ENCODE results near the gene ATP8B4. TPM values are rescaled to one million over a fixed set of nuclear protein-coding genes. Genes with fewer than 3 reads are reported as not detected.

The ATP8B4 gene
- total and polyA plus RNA-seq, 5 donors from 2014 or later = 2.8 TPM; not detected in 4

GRCh38 chr15:50024281-50024680 is 94.8 kb downstream of the ATP8B4 start:
- no peaks in the 10 kb centered on the region for H3K4me1 ChIP-seq (ENCODE audit: control insufficient read depth, insufficient read depth, low read length, poor library complexity, severe bottlenecking)
- H3K36me3 Mint-ChIP-seq = no peaks in the 10 kb centered on the region
- ATAC-seq (ENCODE audit: low read depth in 2 of 2) = no peak

GRCh38 chr15:50018491-50018890 is 100.5 kb downstream of the ATP8B4 start:
- Mint-ChIP-seq H3K27me3 (peaks cover 10% of the 10 kb centered on the region), H3K4me1 (no peaks in the 10 kb centered on the region), H3K9me3 (peaks cover 0 to 4% (median 0%) of the 10 kb centered on the region in 7 donors), H3K36me3 (no peaks in the 10 kb centered on the region), H3K27ac (no peak overlapping the region), H3K4me3 (no peak overlapping the region)
- Histone ChIP-seq H3K4me1 (ENCODE audit: control insufficient read depth, insufficient read depth, low read length, poor library complexity, severe bottlenecking) (no peaks in the 10 kb centered on the region), H3K9me3 (ENCODE audit: control insufficient read depth in 2 of 2, low read length in 2 of 2) (no peaks in the 10 kb centered on the region), H3K27me3 (ENCODE audit: control insufficient read depth, insufficient read depth, low read length) (peaks cover 3% of the 10 kb centered on the region), H3K36me3 (ENCODE audit: control insufficient read depth, insufficient read depth, low read length) (no peaks in the 10 kb centered on the region), H3K4me3 (ENCODE audit: low read depth, low read length) (no peak overlapping the region), H3K27ac (ENCODE audit: insufficient read depth, low read length, poor library complexity, severe bottlenecking) (no peak overlapping the region)
- ATAC-seq (ENCODE audit: low read depth in 2 of 2) (no peak), DNase-seq (no peak)

More at GRCh38 chr15:50024281-50024680, 94.8 kb downstream of the ATP8B4 start:
- H3K27me3 Mint-ChIP-seq = peaks cover 4% of the 10 kb centered on the region
- H3K4me3 Mint-ChIP-seq = no peak overlapping the region
- Histone ChIP-seq H3K36me3 (ENCODE audit: control insufficient read depth, insufficient read depth, low read length) (no peaks in the 10 kb centered on the region), H3K27ac (ENCODE audit: insufficient read depth, low read length, poor library complexity, severe bottlenecking) (no peak overlapping the region), H3K4me3 (ENCODE audit: low read depth, low read length) (no peak overlapping the region), H3K27me3 (ENCODE audit: control insufficient read depth, insufficient read depth, low read length) (peaks cover 3% of the 10 kb centered on the region), H3K9me3 (ENCODE audit: control insufficient read depth in 2 of 2, low read length in 2 of 2) (no peaks in the 10 kb centered on the region)
- peaks cover 0 to 1% (median 0%) of the 10 kb centered on the region in 7 donors for H3K9me3 Mint-ChIP-seq
- H3K27ac Mint-ChIP-seq = no peak overlapping the region
- H3K4me1 Mint-ChIP-seq = no peaks in the 10 kb centered on the region
- DNase-seq = no peak

- DNase-seq (no peak), ATAC-seq (ENCODE audit: low read depth in 2 of 2) (no peak)
- Mint-ChIP-seq H3K4me3 (no peak overlapping the region), H3K4me1 (no peaks in the 10 kb centered on the region), H3K36me3 (no peaks in the 10 kb centered on the region), H3K27ac (no peak overlapping the region), H3K27me3 (peaks cover 10% of the 10 kb centered on the region), H3K9me3 (peaks cover 0 to 4% (median 0%) of the 10 kb centered on the region in 7 donors)
- peaks cover 3% of the 10 kb centered on the region for H3K27me3 ChIP-seq (ENCODE audit: control insufficient read depth, insufficient read depth, low read length)
- no peak overlapping the region for H3K27ac ChIP-seq (ENCODE audit: insufficient read depth, low read length, poor library complexity, severe bottlenecking)
- H3K9me3 ChIP-seq (ENCODE audit: control insufficient read depth in 2 of 2, low read length in 2 of 2) = no peaks in the 10 kb centered on the region
- no peaks in the 10 kb centered on the region for H3K4me1 ChIP-seq (ENCODE audit: control insufficient read depth, insufficient read depth, low read length, poor library complexity, severe bottlenecking)
- H3K4me3 ChIP-seq (ENCODE audit: low read depth, low read length) = no peak overlapping the region
- no peaks in the 10 kb centered on the region for H3K36me3 ChIP-seq (ENCODE audit: control insufficient read depth, insufficient read depth, low read length)
Measured at GRCh38 chr15:50017522-50017921, 101.5 kb downstream of the ATP8B4 start.

- ATAC-seq (ENCODE audit: low read depth in 2 of 2) (no peak), DNase-seq (no peak)
- Mint-ChIP-seq H3K36me3 (no peaks in the 10 kb centered on the region), H3K27ac (no peak overlapping the region), H3K27me3 (peaks cover 10% of the 10 kb centered on the region), H3K9me3 (peaks cover 0 to 4% (median 0%) of the 10 kb centered on the region in 7 donors), H3K4me1 (no peaks in the 10 kb centered on the region), H3K4me3 (no peak overlapping the region)
- Histone ChIP-seq H3K27me3 (ENCODE audit: control insufficient read depth, insufficient read depth, low read length) (peaks cover 3% of the 10 kb centered on the region), H3K36me3 (ENCODE audit: control insufficient read depth, insufficient read depth, low read length) (no peaks in the 10 kb centered on the region), H3K4me1 (ENCODE audit: control insufficient read depth, insufficient read depth, low read length, poor library complexity, severe bottlenecking) (no peaks in the 10 kb centered on the region), H3K4me3 (ENCODE audit: low read depth, low read length) (no peak overlapping the region), H3K27ac (ENCODE audit: insufficient read depth, low read length, poor library complexity, severe bottlenecking) (no peak overlapping the region), H3K9me3 (ENCODE audit: control insufficient read depth in 2 of 2, low read length in 2 of 2) (no peaks in the 10 kb centered on the region)
Measured at GRCh38 chr15:50016951-50017350, 102.1 kb downstream of the ATP8B4 start.

- Histone ChIP-seq H3K36me3 (ENCODE audit: control insufficient read depth, insufficient read depth, low read length) (no peaks in the 10 kb centered on the region), H3K4me3 (ENCODE audit: low read depth, low read length) (no peak overlapping the region), H3K27ac (ENCODE audit: insufficient read depth, low read length, poor library complexity, severe bottlenecking) (no peak overlapping the region), H3K9me3 (ENCODE audit: control insufficient read depth in 2 of 2, low read length in 2 of 2) (no peaks in the 10 kb centered on the region), H3K27me3 (ENCODE audit: control insufficient read depth, insufficient read depth, low read length) (peaks cover 4% of the 10 kb centered on the region), H3K4me1 (ENCODE audit: control insufficient read depth, insufficient read depth, low read length, poor library complexity, severe bottlenecking) (no peaks in the 10 kb centered on the region)
- Mint-ChIP-seq H3K9me3 (peaks cover 0 to 4% (median 0%) of the 10 kb centered on the region in 7 donors), H3K27me3 (peaks cover 21% of the 10 kb centered on the region), H3K27ac (no peak overlapping the region), H3K36me3 (no peaks in the 10 kb centered on the region), H3K4me1 (no peaks in the 10 kb centered on the region), H3K4me3 (no peak overlapping the region)
- ATAC-seq (ENCODE audit: low read depth in 2 of 2) = no peak
- no peak for DNase-seq
Measured at GRCh38 chr15:50012790-50013189, 106.2 kb downstream of the ATP8B4 start.

- H3K9me3 ChIP-seq (ENCODE audit: control insufficient read depth in 2 of 2, low read length in 2 of 2) = no peaks in the 10 kb centered on the region
- no peaks in the 10 kb centered on the region for H3K36me3 ChIP-seq (ENCODE audit: control insufficient read depth, insufficient read depth, low read length)
- no peak overlapping the region for H3K27ac Mint-ChIP-seq
- H3K4me3 ChIP-seq (ENCODE audit: low read depth, low read length) = no peak overlapping the region
- no peaks in the 10 kb centered on the region for H3K4me1 ChIP-seq (ENCODE audit: control insufficient read depth, insufficient read depth, low read length, poor library complexity, severe bottlenecking)
- H3K27ac ChIP-seq (ENCODE audit: insufficient read depth, low read length, poor library complexity, severe bottlenecking) = no peak overlapping the region
- DNase-seq (no peak), ATAC-seq (ENCODE audit: low read depth in 2 of 2) (no peak)
- H3K27me3 Mint-ChIP-seq = peaks cover 15% of the 10 kb centered on the region
- no peaks in the 10 kb centered on the region for H3K4me1 Mint-ChIP-seq
- H3K36me3 Mint-ChIP-seq = no peaks in the 10 kb centered on the region
- H3K9me3 Mint-ChIP-seq = no peaks in the 10 kb centered on the region
- peaks cover 2% of the 10 kb centered on the region for H3K27me3 ChIP-seq (ENCODE audit: control insufficient read depth, insufficient read depth, low read length)
- no peak overlapping the region for H3K4me3 Mint-ChIP-seq
Measured at GRCh38 chr15:50009634-50010033, 109.4 kb downstream of the ATP8B4 start.

GRCh38 chr15:50003786-50004334 is 115.2 kb downstream of the ATP8B4 start:
- H3K4me1 ChIP-seq (ENCODE audit: control insufficient read depth, insufficient read depth, low read length, poor library complexity, severe bottlenecking) = peaks cover 7% of the 10 kb centered on the region
- H3K9me3 ChIP-seq (ENCODE audit: control insufficient read depth in 2 of 2, low read length in 2 of 2) = no peaks in the 10 kb centered on the region
- peaks cover 9% of the 10 kb centered on the region for H3K27me3 ChIP-seq (ENCODE audit: control insufficient read depth, insufficient read depth, low read length)
- no peak overlapping the region for H3K4me3 ChIP-seq (ENCODE audit: low read depth, low read length)
- H3K27ac ChIP-seq (ENCODE audit: insufficient read depth, low read length, poor library complexity, severe bottlenecking) = no peak overlapping the region
- Mint-ChIP-seq H3K27ac (peak overlapping the region in 1 of 3 donors; percentile 57), H3K27me3 (peaks cover 34% of the 10 kb centered on the region), H3K4me3 (no peak overlapping the region), H3K4me1 (peaks cover 0 to 7% (median 3%) of the 10 kb centered on the region in 4 donors), H3K9me3 (peaks cover 0 to 6% (median 0%) of the 10 kb centered on the region in 7 donors), H3K36me3 (no peaks in the 10 kb centered on the region)
- ATAC-seq (ENCODE audit: low read depth in 2 of 2) (peak; percentile 80 to 82), DNase-seq (peak; percentile 30 to 88 (median 40))
- H3K36me3 ChIP-seq (ENCODE audit: control insufficient read depth, insufficient read depth, low read length) = no peaks in the 10 kb centered on the region

GRCh38 chr15:49991587-49991986 is 127.4 kb downstream of the ATP8B4 start:
- Histone ChIP-seq H3K27me3 (ENCODE audit: control insufficient read depth, insufficient read depth, low read length) (no peaks in the 10 kb centered on the region), H3K27ac (ENCODE audit: insufficient read depth, low read length, poor library complexity, severe bottlenecking) (no peak overlapping the region), H3K4me1 (ENCODE audit: control insufficient read depth, insufficient read depth, low read length, poor library complexity, severe bottlenecking) (no peaks in the 10 kb centered on the region), H3K4me3 (ENCODE audit: low read depth, low read length) (no peak overlapping the region), H3K9me3 (ENCODE audit: control insufficient read depth in 2 of 2, low read length in 2 of 2) (no peaks in the 10 kb centered on the region), H3K36me3 (ENCODE audit: control insufficient read depth, insufficient read depth, low read length) (no peaks in the 10 kb centered on the region)
- Mint-ChIP-seq H3K27ac (no peak overlapping the region), H3K9me3 (no peaks in the 10 kb centered on the region), H3K36me3 (no peaks in the 10 kb centered on the region), H3K4me1 (no peaks in the 10 kb centered on the region), H3K27me3 (peaks cover 9% of the 10 kb centered on the region), H3K4me3 (no peak overlapping the region)
- DNase-seq (no peak), ATAC-seq (ENCODE audit: low read depth in 2 of 2) (no peak)

Measured in CD4-positive, CD25-positive, alpha-beta regulatory T cell (primary cell).